HEK293 (cell line): ENCODE measurements around the gene PLA2G1B.

Experiments used
- CTCF ChIP-seq: fragments of 450-650 bp; formaldehyde crosslinking; IDR thresholded peaks from 2 replicates; pipeline ENCODE4 v1.5.1; 2016; ENCODE audit warnings: missing biosample characterization, missing genetic modification characterization
- OSR2 ChIP-seq: fragments of 450-650 bp; formaldehyde crosslinking; IDR thresholded peaks from 2 replicates; pipeline ENCODE4 v1.5.1; 2016; ENCODE audit warnings: missing biosample characterization, missing genetic modification characterization
- REST ChIP-seq: fragments of 450-650 bp; formaldehyde crosslinking; IDR thresholded peaks from 2 replicates; pipeline ENCODE4 v1.5.1; 2016; ENCODE audit warnings: missing biosample characterization, missing genetic modification characterization
- TCF7L2 ChIP-seq: IDR thresholded peaks from 2 replicates; pipeline ENCODE4 v1.6.1; 2011; ENCODE audit warnings: low read depth, mild to moderate bottlenecking, inconsistent platforms, low read length, moderate library complexity, borderline replicate concordance
- TSHZ1 ChIP-seq: fragments of 450-650 bp; formaldehyde crosslinking; IDR thresholded peaks from 2 replicates; pipeline ENCODE4 v1.5.1; 2016; ENCODE audit warnings: missing biosample characterization, missing genetic modification characterization, borderline replicate concordance
- ZBTB26 ChIP-seq: fragments of 450-650 bp; formaldehyde crosslinking; optimal IDR thresholded peaks from 2 replicates; pipeline ENCODE3; 2016; ENCODE audit warnings: missing biosample characterization, mild to moderate bottlenecking, missing genetic modification characterization
- ZBTB7A ChIP-seq: fragments of 450-650 bp; formaldehyde crosslinking; IDR thresholded peaks from 2 replicates; pipeline ENCODE4 v1.5.1; 2016; ENCODE audit warnings: low read depth, missing biosample characterization, missing genetic modification characterization
- ZFP3 ChIP-seq: fragments of 450-650 bp; formaldehyde crosslinking; IDR thresholded peaks from 2 replicates; pipeline ENCODE4 v1.5.1; 2016; ENCODE audit warnings: low read depth, missing biosample characterization, missing genetic modification characterization
- ZFP69B ChIP-seq: fragments of 450-650 bp; formaldehyde crosslinking; IDR thresholded peaks from 2 replicates; pipeline ENCODE4 v1.5.1; 2016; ENCODE audit warnings: missing biosample characterization, missing genetic modification characterization
- ZNF140 ChIP-seq: fragments of 450-650 bp; formaldehyde crosslinking; IDR thresholded peaks from 2 replicates; pipeline ENCODE4 v1.5.1; 2016; ENCODE audit warnings: missing biosample characterization, missing genetic modification characterization
- ZNF354C ChIP-seq: fragments of 450-650 bp; formaldehyde crosslinking; IDR thresholded peaks from 2 replicates; pipeline ENCODE4 v1.5.1; 2016; ENCODE audit warnings: missing biosample characterization, missing genetic modification characterization, low read depth, borderline replicate concordance
- ZNF521 ChIP-seq: fragments of 450-650 bp; formaldehyde crosslinking; IDR thresholded peaks from 2 replicates; pipeline ENCODE4 v1.5.1; 2017; ENCODE audit warnings: missing biosample characterization, mild to moderate bottlenecking, missing genetic modification characterization
- ZNF768 ChIP-seq: fragments of 450-650 bp; formaldehyde crosslinking; IDR thresholded peaks from 2 replicates; pipeline ENCODE4 v1.5.1; 2018; ENCODE audit warnings: missing biosample characterization, mild to moderate bottlenecking, missing genetic modification characterization

- TF ChIP-seq TSHZ1 (tag by site-specific recombination) (no peak), TCF7L2 (no peak), ZFP69B (tag by site-specific recombination) (no peak), CTCF (tag by site-specific recombination) (no peak), REST (tag by site-specific recombination) (no peak), ZNF354C (tag by site-specific recombination) (no peak), ZBTB7A (tag by site-specific recombination) (no peak), ZNF768 (tag by site-specific recombination) (no peak), ZNF521 (tag by site-specific recombination) (no peak), ZBTB26 (no peak), ZFP3 (tag by site-specific recombination) (no peak), ZNF140 (no peak), OSR2 (tag by site-specific recombination) (no peak)
Measured at GRCh38 chr12:120276734-120277133, 50.8 kb downstream of the PLA2G1B start.
